Measurements from ENCODE around the gene COPE. TPM values are rescaled to one million over a fixed set of nuclear protein-coding genes. Genes with fewer than 3 reads are reported as not detected.
"Not testable (repeated sequence)": the region's sequence is repeated elsewhere in the genome, so short reads cannot be mapped to it uniquely, and the experiment has no call there.

The COPE gene
- total RNA-seq, 1 donor from 2014 or later, result 177 TPM

GRCh38 chr19:18924684-18925213 is 5.6 kb upstream of the COPE start:
- no peak for DNase-seq
- no peak overlapping the region for H3K4me3 Mint-ChIP-seq (ENCODE audit: unreplicated experiment)
- peaks cover 9% of the 10 kb centered on the region for H3K9me3 Mint-ChIP-seq (ENCODE audit: unreplicated experiment)
- no peak for TF ChIP-seq CTCF (IDR thresholded peaks at IDR 0.05; ENCODE audit: partially characterized antibody, unreplicated experiment)
- peaks cover 13% of the 10 kb centered on the region for H3K27me3 Mint-ChIP-seq (ENCODE audit: unreplicated experiment)
- H3K4me1 Mint-ChIP-seq (ENCODE audit: low read depth, unreplicated experiment), result peaks cover 2% of the 10 kb centered on the region
- no peaks in the 10 kb centered on the region for H3K36me3 Mint-ChIP-seq (ENCODE audit: unreplicated experiment)
- peak overlapping the region; percentile 29 for H3K27ac Mint-ChIP-seq (ENCODE audit: unreplicated experiment)

GRCh38 chr19:18922228-18922985 is 3.2 kb upstream of the COPE start:
- peaks cover 14% of the 10 kb centered on the region for H3K27me3 Mint-ChIP-seq (ENCODE audit: unreplicated experiment)
- peaks cover 21% of the 10 kb centered on the region for H3K9me3 Mint-ChIP-seq (ENCODE audit: unreplicated experiment)
- TF ChIP-seq CTCF (IDR thresholded peaks at IDR 0.05; ENCODE audit: partially characterized antibody, unreplicated experiment), result no peak
- H3K4me3 Mint-ChIP-seq (ENCODE audit: unreplicated experiment), result no peak overlapping the region
- no peaks in the 10 kb centered on the region for H3K36me3 Mint-ChIP-seq (ENCODE audit: unreplicated experiment)
- H3K4me1 Mint-ChIP-seq (ENCODE audit: low read depth, unreplicated experiment), result peaks cover 8% of the 10 kb centered on the region
- H3K27ac Mint-ChIP-seq (ENCODE audit: unreplicated experiment), result no peak overlapping the region
- no peak for DNase-seq

GRCh38 chr19:18921593-18921992 is 2.4 kb upstream of the COPE start:
- Mint-ChIP-seq H3K9me3 (ENCODE audit: unreplicated experiment) (peaks cover 23% of the 10 kb centered on the region), H3K27me3 (ENCODE audit: unreplicated experiment) (peaks cover 14% of the 10 kb centered on the region), H3K27ac (ENCODE audit: unreplicated experiment) (no peak overlapping the region), H3K4me3 (ENCODE audit: unreplicated experiment) (peak overlapping the region; percentile 57), H3K36me3 (ENCODE audit: unreplicated experiment) (no peaks in the 10 kb centered on the region), H3K4me1 (ENCODE audit: low read depth, unreplicated experiment) (peaks cover 8% of the 10 kb centered on the region)
- DNase-seq, result no peak
- TF ChIP-seq CTCF (IDR thresholded peaks at IDR 0.05; ENCODE audit: partially characterized antibody, unreplicated experiment), result no peak

- peaks cover 23% of the 10 kb centered on the region for H3K9me3 Mint-ChIP-seq (ENCODE audit: unreplicated experiment)
- H3K27ac Mint-ChIP-seq (ENCODE audit: unreplicated experiment), result peak overlapping the region; percentile 87
- peaks cover 14% of the 10 kb centered on the region for H3K27me3 Mint-ChIP-seq (ENCODE audit: unreplicated experiment)
- H3K4me1 Mint-ChIP-seq (ENCODE audit: low read depth, unreplicated experiment), result peaks cover 8% of the 10 kb centered on the region
- no peak for DNase-seq
- TF ChIP-seq CTCF (IDR thresholded peaks at IDR 0.05; ENCODE audit: partially characterized antibody, unreplicated experiment), result no peak
- H3K36me3 Mint-ChIP-seq (ENCODE audit: unreplicated experiment), result no peaks in the 10 kb centered on the region
- peak overlapping the region; percentile 93 for H3K4me3 Mint-ChIP-seq (ENCODE audit: unreplicated experiment)
These were observed 1.2 kb upstream of the COPE start for GRCh38 chr19:18920400-18920799.

GRCh38 chr19:18919900-18920214 is 670 bp upstream of the COPE start:
- H3K27ac Mint-ChIP-seq (ENCODE audit: unreplicated experiment), result peak overlapping the region; percentile 87
- H3K4me3 Mint-ChIP-seq (ENCODE audit: unreplicated experiment), result peak overlapping the region; percentile 93
- peaks cover 23% of the 10 kb centered on the region for H3K9me3 Mint-ChIP-seq (ENCODE audit: unreplicated experiment)
- H3K27me3 Mint-ChIP-seq (ENCODE audit: unreplicated experiment), result peaks cover 14% of the 10 kb centered on the region
- no peaks in the 10 kb centered on the region for H3K36me3 Mint-ChIP-seq (ENCODE audit: unreplicated experiment)
- DNase-seq, result peak; percentile 22
- TF ChIP-seq CTCF (IDR thresholded peaks at IDR 0.05; ENCODE audit: partially characterized antibody, unreplicated experiment), result no peak
- H3K4me1 Mint-ChIP-seq (ENCODE audit: low read depth, unreplicated experiment), result peaks cover 8% of the 10 kb centered on the region

- DNase-seq; H3K36me3 Mint-ChIP-seq (ENCODE audit: unreplicated experiment); H3K4me1 Mint-ChIP-seq (ENCODE audit: low read depth, unreplicated experiment): not testable (repeated sequence)
- Mint-ChIP-seq H3K27me3 (ENCODE audit: unreplicated experiment) (peaks cover 11% of the 10 kb centered on the region), H3K27ac (ENCODE audit: unreplicated experiment) (peak overlapping the region; percentile 26), H3K4me3 (ENCODE audit: unreplicated experiment) (peak overlapping the region; percentile 78), H3K9me3 (ENCODE audit: unreplicated experiment) (peaks cover 23% of the 10 kb centered on the region)
These were observed 1.6 kb downstream of the COPE start for GRCh38 chr19:18917593-18917992.
